ENCODE results near the gene RAD51B.
A peak's percentile ranks its signal among the peaks of the same experiment; 100 is the strongest.

DNA sequence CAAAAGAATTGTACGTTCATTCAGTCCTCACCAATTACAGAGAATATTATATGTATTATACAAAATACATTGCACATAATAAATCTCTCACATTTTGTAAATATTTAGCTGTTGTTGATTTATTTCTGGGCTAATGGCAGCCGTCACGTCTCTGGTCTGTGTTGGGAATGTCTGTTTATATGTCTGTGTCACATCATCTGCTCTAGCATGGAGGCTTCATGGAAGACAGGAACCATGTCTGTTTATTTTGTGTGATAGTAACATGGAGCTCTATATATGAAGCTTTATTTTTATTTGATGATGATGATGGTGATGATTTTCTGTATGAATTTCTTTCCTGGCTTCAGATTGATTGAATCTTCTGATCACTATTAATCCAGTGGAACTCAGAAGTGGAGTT lies 138.4 kb downstream of the RAD51B start:
- TF ChIP-seq CTCF (IDR thresholded peaks at IDR 0.05) (no peak), POLR2A (IDR thresholded peaks at IDR 0.05) (no peak), EP300 (IDR thresholded peaks at IDR 0.05) (peak in 1 of 4 donors; percentile 30), POLR2AphosphoS5 (IDR thresholded peaks at IDR 0.05) (peak in 3 of 4 donors; percentile 56 to 85 (median 70))
